B cell (primary cell): ENCODE results near the gene SLC25A20. TPM values are rescaled to one million over a fixed set of nuclear protein-coding genes. Genes with fewer than 3 reads are reported as not detected.

Source experiments
- ATAC-seq: fragments of 200-7000 bp; cut with Tn5 transposase; one replicate; pipeline ENCODE4 v1.10.0; 2021; ENCODE audit warnings: low read depth, mild to moderate bottlenecking, moderate number of reproducible peaks, moderate library complexity
- CTCF ChIA-PET: fragments of 350-600 bp; sonication (Branson Sonifier 250); formaldehyde crosslinking; loops from one replicate; lab custom pipeline; 2021; ENCODE audit warnings: antibody characterized with exemption, inconsistent platforms; lab: Charles Lee
- POLR2A ChIA-PET: fragments of 350-600 bp; sonication (Branson Sonifier 250); formaldehyde crosslinking; loops from one replicate; lab custom pipeline; 2021; ENCODE audit warnings: antibody characterized with exemption; lab: Charles Lee
- DNase-seq: peaks from one replicate; pipeline ENCODE4 v3.0.0; 2013
- H2AFZ ChIP-seq: 2 replicates; pipeline ENCODE4 v1.6.1; 2012; ENCODE audit warnings: mild to moderate bottlenecking, low read depth, low read length; ENCODE audit not compliant: insufficient read depth, poor library complexity, severe bottlenecking
- H3K27ac ChIP-seq, 2 donors: 1 replicate in 1 of 2; 2 replicates in 1 of 2; pipeline ENCODE4 v1.5.1; 2012 to 2013; ENCODE audit warnings: low read length in 2 of 2, mild to moderate bottlenecking in 2 of 2, moderate library complexity in 1 of 2
- H3K27me3 ChIP-seq, 4 experiments: fragments of 200-600 bp in 1 of 4; sonication (generic) in 1 of 4; replicated peaks in 1 of 4; 1 replicate in 2 of 4; 2 replicates in 2 of 4; pipeline versions ENCODE4 v1.6.1 to v1.7.0; 2013 to 2016; ENCODE audit warnings: low read length in 3 of 4, mild to moderate bottlenecking in 2 of 4, mixed read lengths in 1 of 4, moderate library complexity in 1 of 4; ENCODE audit not compliant: insufficient read depth in 4 of 4, control insufficient read depth in 3 of 4; ENCODE audit errors: control extremely low read depth in 1 of 4
- H3K36me3 ChIP-seq, 2 experiments: replicated peaks in 1 of 2; 1 replicate in 1 of 2; 2 replicates in 1 of 2; pipeline versions ENCODE4 v1.6.1 to v1.7.1; 2013; ENCODE audit warnings: low read length in 1 of 2; ENCODE audit not compliant: insufficient read depth in 2 of 2, control insufficient read depth in 1 of 2; ENCODE audit errors: control extremely low read depth in 1 of 2, extremely low read depth in 1 of 2
- H3K4me1 ChIP-seq, 2 donors: fragments of 200-600 bp in 1 of 2; sonication (generic) in 1 of 2; 1 replicate in 1 of 2; 2 replicates in 1 of 2; pipeline versions ENCODE4 v1.5.1 to v1.6.1; 2013 to 2017; ENCODE audit warnings: low read length in 2 of 2; ENCODE audit not compliant: control insufficient read depth in 2 of 2, insufficient read depth in 2 of 2
- H3K4me2 ChIP-seq: replicated peaks from 2 replicates; pipeline ENCODE3; 2012; ENCODE audit warnings: mild to moderate bottlenecking, low read depth, low read length; ENCODE audit not compliant: poor library complexity, severe bottlenecking
- H3K4me3 ChIP-seq, 5 experiments: fragments of 200-600 bp in 1 of 5; sonication (generic) in 1 of 5; 1 replicate in 3 of 5; 2 replicates in 2 of 5; pipeline versions ENCODE4 v1.5.1 to v1.7.0; 2011 to 2016; ENCODE audit warnings: low read length in 4 of 5, mild to moderate bottlenecking in 4 of 5, low read depth in 2 of 5, control low read depth in 1 of 5, moderate library complexity in 1 of 5; ENCODE audit not compliant: insufficient read depth in 1 of 5; ENCODE audit errors: control extremely low read depth in 1 of 5, extremely low read depth in 1 of 5
- H3K79me2 ChIP-seq: fragments of 200-600 bp; sonication (generic); one replicate; pipeline ENCODE4 v1.6.0; 2016; ENCODE audit warnings: low read length; ENCODE audit not compliant: control insufficient read depth, insufficient read depth
- H3K9ac ChIP-seq: fragments of 200-600 bp; sonication (generic); 2 replicates; pipeline ENCODE4 v1.6.1; 2017; ENCODE audit warnings: mild to moderate bottlenecking, low read length, moderate library complexity
- H3K9me3 ChIP-seq, 3 donors: one replicate each; pipeline versions ENCODE4 v1.6.1 to v1.7.1; 2013; ENCODE audit warnings: low read length in 2 of 3; ENCODE audit not compliant: control insufficient read depth in 2 of 3, insufficient read depth in 1 of 3; ENCODE audit errors: control extremely low read depth in 1 of 3
- H4K20me1 ChIP-seq: 2 replicates; pipeline ENCODE4 v1.6.0; 2012; ENCODE audit warnings: mild to moderate bottlenecking, low read length; ENCODE audit not compliant: insufficient read depth, control insufficient read depth, poor library complexity, severe bottlenecking
- H3K27ac Mint-ChIP-seq: one replicate; pipeline ENCODE4 v1.8.0; 2021; ENCODE audit warnings: mixed read lengths
- H3K27me3 Mint-ChIP-seq: one replicate; pipeline ENCODE4 v1.8.0; 2021; ENCODE audit warnings: mixed read lengths
- H3K4me1 Mint-ChIP-seq: one replicate; pipeline ENCODE4 v1.8.0; 2021; ENCODE audit warnings: mixed read lengths
- H3K4me3 Mint-ChIP-seq: one replicate; pipeline ENCODE4 v1.8.0; 2021; ENCODE audit warnings: mixed read lengths
- H3K9me3 Mint-ChIP-seq: one replicate; pipeline ENCODE4 v1.8.0; 2022; ENCODE audit warnings: mixed read lengths; ENCODE audit not compliant: insufficient read depth
- EZH2 ChIP-seq: IDR thresholded peaks from 2 replicates; pipeline ENCODE4 v1.6.1; 2012; ENCODE audit warnings: borderline replicate concordance, low read depth, mild to moderate bottlenecking, moderate library complexity, low read length; ENCODE audit not compliant: insufficient read depth, poor library complexity, severe bottlenecking
- WGBS: methylation state at CpG from one replicate; pipeline ENCODE4 v1.1.5; 2013; ENCODE audit warnings: missing lambda C conversion rate; ENCODE audit not compliant: insufficient coverage; 5-methylcytosine and 5-hydroxymethylcytosine counted together
- intact Hi-C: fragments of 100-400 bp; cut with micrococcal nuclease; formaldehyde crosslinking; loops from one replicate; pipeline ENCODE4 v1.10.0; 2022
- polyA plus RNA-seq: library from polyadenylated mRNA; depleted of rRNA; stranded (reverse); fragments of >200 nt; gene quantifications from 2 replicates; pipeline ENCODE4 v1.2.3, GENCODE V29; 2012
- total RNA-seq, 2 donors: library from RNA; stranded (reverse); fragments of 120-200 nt in 1 of 2; gene quantifications; 1 replicate in 1 of 2; 2 replicates in 1 of 2; pipeline versions ENCODE4 v1.2.3 to v1.2.4, GENCODE V29; 2013 to 2022
- TF ChIP-seq, protein P1 (sequence below): fragments of 200-600 bp; IDR thresholded peaks from one replicate; pipeline ENCODE4 v1.8.0; 2022; ENCODE audit warnings: antibody characterized with exemption, mild to moderate bottlenecking

SLC25A20 gene
- total and polyA plus RNA-seq, 2 donors (not counting 1 experiment from before 2014, with no cell fraction given): 12.2 to 19.9 TPM

DNA sequence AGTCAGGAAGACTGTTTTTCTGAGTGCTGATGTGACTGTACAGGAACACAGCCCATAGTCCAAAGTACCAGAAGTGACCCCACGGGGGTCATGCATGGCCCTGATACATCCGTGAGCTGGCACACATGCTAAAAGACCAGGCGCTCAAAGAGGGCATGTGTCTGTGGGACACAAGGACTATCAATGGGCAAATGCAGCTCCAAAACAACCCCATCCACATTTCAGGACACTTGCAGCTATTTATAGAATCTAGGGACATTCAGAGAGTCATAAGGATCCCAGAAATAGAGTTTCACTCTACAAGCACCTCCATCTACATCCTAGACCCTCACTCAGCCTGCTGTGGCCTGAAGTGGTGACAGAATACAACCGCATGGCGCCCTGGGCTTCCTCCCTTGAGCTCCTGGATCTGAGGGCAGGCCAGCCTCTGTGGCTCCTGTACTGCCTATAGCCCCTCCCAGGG, 17.0 kb downstream of the SLC25A20 start:
- ATAC-seq (no peak), DNase-seq (no peak)
- intact Hi-C loops: no loop called here
- POLR2A ChIA-PET: no interaction called here
- Histone ChIP-seq H3K79me2 (peaks cover 6% of the 10 kb centered on the region), H3K4me1 (no peaks in the 10 kb centered on the region), H3K4me3 (no peak overlapping the region), H3K27ac (no peak overlapping the region), H3K9me3 (no peaks in the 10 kb centered on the region), H4K20me1 (no peaks in the 10 kb centered on the region), H3K27me3 (no peaks in the 10 kb centered on the region), H2AFZ (no peak overlapping the region), H3K9ac (no peak overlapping the region), H3K4me2 (no peak overlapping the region), H3K36me3 (peaks cover 1 to 6% of the 10 kb centered on the region in 2 experiments)
- Mint-ChIP-seq H3K27ac (no peak overlapping the region), H3K27me3 (no peaks in the 10 kb centered on the region), H3K4me1 (peaks cover 7% of the 10 kb centered on the region), H3K4me3 (no peak overlapping the region), H3K9me3 (no peaks in the 10 kb centered on the region)
- TF ChIP-seq, protein P1, sequence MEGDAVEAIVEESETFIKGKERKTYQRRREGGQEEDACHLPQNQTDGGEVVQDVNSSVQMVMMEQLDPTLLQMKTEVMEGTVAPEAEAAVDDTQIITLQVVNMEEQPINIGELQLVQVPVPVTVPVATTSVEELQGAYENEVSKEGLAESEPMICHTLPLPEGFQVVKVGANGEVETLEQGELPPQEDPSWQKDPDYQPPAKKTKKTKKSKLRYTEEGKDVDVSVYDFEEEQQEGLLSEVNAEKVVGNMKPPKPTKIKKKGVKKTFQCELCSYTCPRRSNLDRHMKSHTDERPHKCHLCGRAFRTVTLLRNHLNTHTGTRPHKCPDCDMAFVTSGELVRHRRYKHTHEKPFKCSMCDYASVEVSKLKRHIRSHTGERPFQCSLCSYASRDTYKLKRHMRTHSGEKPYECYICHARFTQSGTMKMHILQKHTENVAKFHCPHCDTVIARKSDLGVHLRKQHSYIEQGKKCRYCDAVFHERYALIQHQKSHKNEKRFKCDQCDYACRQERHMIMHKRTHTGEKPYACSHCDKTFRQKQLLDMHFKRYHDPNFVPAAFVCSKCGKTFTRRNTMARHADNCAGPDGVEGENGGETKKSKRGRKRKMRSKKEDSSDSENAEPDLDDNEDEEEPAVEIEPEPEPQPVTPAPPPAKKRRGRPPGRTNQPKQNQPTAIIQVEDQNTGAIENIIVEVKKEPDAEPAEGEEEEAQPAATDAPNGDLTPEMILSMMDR: no peak
- TF ChIP-seq EZH2: no peak
- CTCF ChIA-PET: interaction anchor here (0.8 kb wide), 1 partner anchor 16 kb away, joined by 3 read pairs; no protein-coding TSS in a partner anchor
- 98% methylated on average over 5 of the region's 5 CpGs for WGBS

DNA sequence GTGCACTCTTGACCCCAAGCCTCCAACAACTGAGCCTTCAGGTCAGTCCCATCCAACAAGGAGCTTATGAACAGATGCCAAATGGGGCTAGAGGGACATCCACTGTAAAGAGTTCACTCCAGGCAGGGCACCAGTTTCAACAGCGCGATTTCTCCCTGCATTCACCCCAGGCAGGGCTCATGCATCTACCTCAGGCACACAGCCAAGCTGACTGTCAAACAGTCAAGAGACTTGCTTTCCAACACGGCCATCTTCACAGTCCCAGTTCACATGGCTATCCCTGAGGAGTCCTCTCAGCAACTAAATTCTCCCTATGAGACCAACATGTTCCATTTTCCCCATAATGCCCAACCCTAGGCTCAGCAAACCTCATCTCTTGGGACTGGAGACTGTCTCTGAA, 17.7 kb downstream of the SLC25A20 start:
- no peaks in the 10 kb centered on the region for H3K27me3 Mint-ChIP-seq
- WGBS: 100% methylated on average over 1 of the region's 3 CpGs
- H3K4me3 ChIP-seq: no peak overlapping the region
- no peaks in the 10 kb centered on the region for H4K20me1 ChIP-seq
- no peak overlapping the region for H3K27ac ChIP-seq
- ATAC-seq: no peak
- ChIA-PET CTCF (no interaction called here), POLR2A (no interaction called here)
- H3K4me1 ChIP-seq: no peaks in the 10 kb centered on the region
- no peaks in the 10 kb centered on the region for H3K9me3 ChIP-seq
- H3K36me3 ChIP-seq: peaks cover 1 to 6% of the 10 kb centered on the region in 2 experiments
- H3K9ac ChIP-seq: no peak overlapping the region
- H3K27ac Mint-ChIP-seq: no peak overlapping the region
- H3K4me1 Mint-ChIP-seq: peaks cover 7% of the 10 kb centered on the region
- TF ChIP-seq, protein P1: no peak
- no peak for TF ChIP-seq EZH2
- H3K4me2 ChIP-seq: no peak overlapping the region
- no peak overlapping the region for H3K4me3 Mint-ChIP-seq
- no peak for DNase-seq
- intact Hi-C loops: no loop called here
- H3K9me3 Mint-ChIP-seq: no peaks in the 10 kb centered on the region
- peaks cover 6% of the 10 kb centered on the region for H3K79me2 ChIP-seq
- H2AFZ ChIP-seq: no peak overlapping the region
- H3K27me3 ChIP-seq: no peaks in the 10 kb centered on the region
